ENCODE data around the gene MED26. TPM values are rescaled to one million over a fixed set of nuclear protein-coding genes. Genes with fewer than 3 reads are reported as not detected.

MED26 gene
- total RNA-seq, 1 donor from 2014 or later, result 13.3 TPM

GRCh38 chr19:16536130-16536529 lies 91.9 kb downstream of the MED26 start:
- DNase-seq (ENCODE audit: low spot score in 2 of 2, unreplicated experiment in 2 of 2), result no peak
- Mint-ChIP-seq H3K4me3 (no peak overlapping the region), H3K27me3 (ENCODE audit: low read depth) (no peaks in the 10 kb centered on the region), H3K27ac (no peak overlapping the region), H3K9me3 (no peaks in the 10 kb centered on the region), H3K4me1 (peaks cover 8% of the 10 kb centered on the region), H3K36me3 (peaks cover 31% of the 10 kb centered on the region)
- no peak for TF ChIP-seq CTCF (IDR thresholded peaks at IDR 0.05; ENCODE audit: unreplicated experiment)

DNA sequence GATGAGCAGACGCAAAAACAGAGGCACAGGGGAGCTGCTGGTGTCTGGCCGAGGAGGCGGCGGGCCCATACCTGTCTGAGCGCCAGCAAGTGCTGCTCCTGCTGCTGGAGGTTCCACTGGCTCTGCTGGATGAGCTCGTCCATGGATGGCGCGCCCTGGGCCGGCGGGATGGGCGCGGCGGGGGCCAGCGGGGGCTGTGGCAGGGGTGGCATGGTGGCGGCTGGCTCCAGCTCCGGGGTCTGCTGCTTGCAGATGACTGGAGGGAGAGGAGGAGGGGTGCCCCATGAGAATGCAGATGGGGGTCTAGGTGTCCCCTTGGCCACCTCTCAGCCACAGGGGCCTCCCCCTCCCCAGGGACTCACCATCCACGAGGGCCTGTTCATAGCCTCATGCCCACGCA lies 92.6 kb downstream of the MED26 start:
- no peaks in the 10 kb centered on the region for H3K27me3 Mint-ChIP-seq (ENCODE audit: low read depth)
- H3K4me3 Mint-ChIP-seq, result no peak overlapping the region
- H3K27ac Mint-ChIP-seq, result no peak overlapping the region
- H3K36me3 Mint-ChIP-seq, result peaks cover 31% of the 10 kb centered on the region
- no peak for TF ChIP-seq CTCF (IDR thresholded peaks at IDR 0.05; ENCODE audit: unreplicated experiment)
- no peak for DNase-seq (ENCODE audit: low spot score in 2 of 2, unreplicated experiment in 2 of 2)
- no peaks in the 10 kb centered on the region for H3K9me3 Mint-ChIP-seq
- peaks cover 5% of the 10 kb centered on the region for H3K4me1 Mint-ChIP-seq

GRCh38 chr19:16532440-16533234 lies 95.4 kb downstream of the MED26 start:
- no peak for TF ChIP-seq CTCF (IDR thresholded peaks at IDR 0.05; ENCODE audit: unreplicated experiment)
- H3K4me1 Mint-ChIP-seq, result peaks cover 1% of the 10 kb centered on the region
- no peak for DNase-seq (ENCODE audit: low spot score in 2 of 2, unreplicated experiment in 2 of 2)
- no peaks in the 10 kb centered on the region for H3K27me3 Mint-ChIP-seq (ENCODE audit: low read depth)
- H3K4me3 Mint-ChIP-seq, result no peak overlapping the region
- peaks cover 21% of the 10 kb centered on the region for H3K36me3 Mint-ChIP-seq
- no peaks in the 10 kb centered on the region for H3K9me3 Mint-ChIP-seq
- H3K27ac Mint-ChIP-seq, result no peak overlapping the region

DNA sequence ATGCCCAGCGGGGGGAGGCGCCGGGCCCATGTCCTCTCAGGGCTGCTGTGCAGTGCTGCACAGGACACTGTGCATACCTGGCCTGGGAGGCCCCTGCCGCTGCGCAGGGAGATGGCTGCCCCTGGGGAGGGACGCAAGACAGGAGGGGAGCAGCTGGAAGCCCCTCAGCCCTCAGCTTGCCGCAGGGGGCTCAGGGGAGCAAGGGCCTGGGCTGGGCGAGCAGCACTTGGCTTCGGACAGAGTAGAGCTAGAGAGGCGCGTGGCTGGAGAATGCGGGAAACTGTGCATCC lies 96.7 kb downstream of the MED26 start:
- Mint-ChIP-seq H3K36me3 (peaks cover 19% of the 10 kb centered on the region), H3K4me1 (peaks cover 3% of the 10 kb centered on the region)
- no peak for TF ChIP-seq CTCF (IDR thresholded peaks at IDR 0.05; ENCODE audit: unreplicated experiment)

DNA sequence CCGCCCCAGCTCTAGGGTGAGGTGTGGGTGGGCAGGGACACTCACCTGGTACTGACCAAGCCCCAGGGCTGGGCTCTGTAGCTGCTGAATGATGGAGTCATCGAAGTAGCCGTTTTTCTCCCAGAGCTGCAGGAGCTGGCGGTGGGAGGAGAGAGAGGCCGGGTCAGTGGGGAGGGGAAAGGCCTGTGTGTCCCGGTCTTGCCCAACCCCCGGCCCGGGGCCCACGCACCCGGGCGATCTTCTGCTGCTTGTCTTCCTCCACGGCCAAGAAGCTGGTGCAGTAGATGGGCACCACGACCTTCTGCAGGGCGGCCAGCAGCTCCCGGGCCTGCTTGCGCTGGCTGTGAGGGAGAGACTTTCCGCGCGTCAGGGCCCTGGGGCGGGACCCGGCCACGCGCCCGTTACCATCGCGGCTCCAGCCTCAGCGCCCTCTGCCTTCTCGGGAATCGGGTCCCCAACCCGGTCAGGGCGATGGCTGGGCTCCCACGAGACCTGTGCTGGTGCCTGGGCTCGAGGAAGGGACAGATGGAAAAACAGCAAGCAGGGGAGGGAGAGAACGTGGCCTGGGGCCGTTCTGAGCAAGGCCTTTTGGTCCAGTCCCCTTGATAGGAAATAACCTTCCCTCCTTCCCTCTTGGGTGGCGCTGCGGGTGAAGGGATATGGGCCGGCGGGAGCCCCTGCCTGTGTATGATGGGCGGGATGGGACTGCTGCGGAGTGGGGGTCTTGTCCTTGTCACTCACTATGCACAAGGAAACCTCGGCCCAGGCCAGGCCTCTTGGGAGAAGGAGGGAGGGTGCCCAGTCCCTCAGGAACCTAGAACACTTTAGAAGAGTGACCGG lies 97.2 kb downstream of the MED26 start:
- Mint-ChIP-seq H3K4me3 (no peak overlapping the region), H3K9me3 (no peaks in the 10 kb centered on the region), H3K4me1 (peaks cover 3% of the 10 kb centered on the region), H3K36me3 (peaks cover 19% of the 10 kb centered on the region), H3K27me3 (ENCODE audit: low read depth) (no peaks in the 10 kb centered on the region), H3K27ac (no peak overlapping the region)
- TF ChIP-seq CTCF (IDR thresholded peaks at IDR 0.05; ENCODE audit: unreplicated experiment), result no peak
- DNase-seq (ENCODE audit: low spot score in 2 of 2, unreplicated experiment in 2 of 2), result no peak

More for the DNA sequence above, 96.7 kb downstream of the MED26 start:
- no peak for DNase-seq (ENCODE audit: low spot score in 2 of 2, unreplicated experiment in 2 of 2)
- H3K27me3 Mint-ChIP-seq (ENCODE audit: low read depth), result no peaks in the 10 kb centered on the region
- H3K4me3 Mint-ChIP-seq, result no peak overlapping the region
- no peaks in the 10 kb centered on the region for H3K9me3 Mint-ChIP-seq
- H3K27ac Mint-ChIP-seq, result no peak overlapping the region

All from mesothelial cell of epicardium (in vitro differentiated cells).